ENCODE measurements around the gene PALM.
"Not testable (repeated sequence)": the region's sequence is repeated elsewhere in the genome, so short reads cannot be mapped to it uniquely, and the experiment has no call there.

The PALM gene

DNA sequence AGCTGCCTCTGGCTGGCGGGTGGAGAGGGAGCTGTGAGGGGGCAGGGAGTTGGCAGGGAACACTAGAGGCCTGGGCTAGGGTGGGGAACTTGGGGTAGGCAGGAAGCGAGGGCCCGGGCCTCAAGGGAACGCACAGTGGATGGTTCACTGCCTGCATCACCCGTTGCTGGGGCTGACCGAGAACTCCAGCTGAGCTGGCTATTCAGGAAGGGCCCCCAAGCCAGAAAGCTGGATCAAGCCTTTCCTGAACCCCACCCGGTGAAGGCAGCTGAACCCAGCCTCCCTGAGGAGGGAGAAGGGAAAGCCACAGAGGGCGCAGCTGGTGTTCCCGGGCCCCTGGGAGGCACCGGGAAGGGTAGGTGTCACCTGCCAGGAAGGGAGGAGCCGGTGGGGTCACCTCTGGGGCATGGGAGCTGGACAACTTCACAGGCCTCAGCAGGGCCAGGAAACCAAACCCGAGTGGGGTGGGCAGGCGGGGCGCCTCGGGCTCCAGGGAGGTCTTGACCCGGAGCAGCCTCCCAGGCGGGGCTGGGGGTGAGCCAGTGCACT lies 13.9 kb downstream of the PALM start:
- H3K4me3 ChIP-seq (ENCODE audit: control insufficient read depth, low read depth, low read length), result no peak overlapping the region
- no peak for DNase-seq (ENCODE audit: low read depth)
- TF ChIP-seq, protein P1, sequence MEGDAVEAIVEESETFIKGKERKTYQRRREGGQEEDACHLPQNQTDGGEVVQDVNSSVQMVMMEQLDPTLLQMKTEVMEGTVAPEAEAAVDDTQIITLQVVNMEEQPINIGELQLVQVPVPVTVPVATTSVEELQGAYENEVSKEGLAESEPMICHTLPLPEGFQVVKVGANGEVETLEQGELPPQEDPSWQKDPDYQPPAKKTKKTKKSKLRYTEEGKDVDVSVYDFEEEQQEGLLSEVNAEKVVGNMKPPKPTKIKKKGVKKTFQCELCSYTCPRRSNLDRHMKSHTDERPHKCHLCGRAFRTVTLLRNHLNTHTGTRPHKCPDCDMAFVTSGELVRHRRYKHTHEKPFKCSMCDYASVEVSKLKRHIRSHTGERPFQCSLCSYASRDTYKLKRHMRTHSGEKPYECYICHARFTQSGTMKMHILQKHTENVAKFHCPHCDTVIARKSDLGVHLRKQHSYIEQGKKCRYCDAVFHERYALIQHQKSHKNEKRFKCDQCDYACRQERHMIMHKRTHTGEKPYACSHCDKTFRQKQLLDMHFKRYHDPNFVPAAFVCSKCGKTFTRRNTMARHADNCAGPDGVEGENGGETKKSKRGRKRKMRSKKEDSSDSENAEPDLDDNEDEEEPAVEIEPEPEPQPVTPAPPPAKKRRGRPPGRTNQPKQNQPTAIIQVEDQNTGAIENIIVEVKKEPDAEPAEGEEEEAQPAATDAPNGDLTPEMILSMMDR (IDR thresholded peaks at IDR 0.05; ENCODE audit: control insufficient read depth, insufficient read depth, low read depth, low read length, missing control alignments), result no peak

DNA sequence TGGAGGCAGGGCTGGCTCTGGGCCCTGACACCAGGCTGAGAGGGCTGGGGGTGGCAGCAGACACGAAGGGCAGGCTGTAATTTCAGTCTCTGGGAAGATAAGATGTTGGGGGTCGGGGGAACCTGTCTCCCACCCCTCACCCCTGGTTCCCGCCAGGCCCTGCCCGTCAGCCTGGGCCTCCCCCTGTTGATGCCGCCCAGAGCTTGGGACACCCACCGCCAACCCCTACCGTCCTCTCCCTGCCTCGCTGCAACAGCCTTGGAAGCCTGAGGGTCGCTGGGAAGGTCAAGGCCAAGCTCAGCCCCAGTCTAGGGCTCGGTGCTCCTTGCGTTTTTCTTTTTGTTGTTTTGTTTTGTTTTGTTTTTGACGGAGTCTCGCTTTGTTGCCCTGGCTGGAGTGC lies 14.5 kb downstream of the PALM start:
- TF ChIP-seq, protein P1 (IDR thresholded peaks at IDR 0.05; ENCODE audit: control insufficient read depth, insufficient read depth, low read depth, low read length, missing control alignments), result no peak
- DNase-seq (ENCODE audit: low read depth), result no peak
- H3K4me3 ChIP-seq (ENCODE audit: control insufficient read depth, low read depth, low read length), result no peak overlapping the region

DNA sequence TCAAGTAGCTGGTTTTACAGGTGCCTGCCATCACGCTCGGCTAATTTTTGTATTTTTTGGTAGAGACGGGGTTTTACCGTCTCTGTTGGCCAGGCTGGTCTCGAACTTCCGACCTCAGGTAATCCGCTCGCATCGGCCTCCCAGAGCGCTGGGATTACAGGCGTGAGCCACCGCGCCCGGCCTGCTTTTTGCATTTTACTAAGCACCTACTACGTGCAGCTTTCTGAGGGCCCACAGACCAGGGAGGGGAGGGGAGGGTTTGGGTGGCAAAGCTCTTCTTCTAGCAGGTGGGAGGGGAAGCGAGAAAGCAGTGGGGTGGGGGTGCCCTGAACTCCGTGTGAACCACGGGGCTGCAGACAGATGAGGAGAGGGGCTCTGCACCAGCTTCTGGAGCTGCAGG lies 15.0 kb downstream of the PALM start:
- TF ChIP-seq, protein P1 (IDR thresholded peaks at IDR 0.05; ENCODE audit: control insufficient read depth, insufficient read depth, low read depth, low read length, missing control alignments), result no peak
- no peak overlapping the region for H3K4me3 ChIP-seq (ENCODE audit: control insufficient read depth, low read depth, low read length)
- DNase-seq (ENCODE audit: low read depth), result no peak

GRCh38 chr19:725461-726089 lies 16.8 kb downstream of the PALM start:
- TF ChIP-seq, protein P1 (IDR thresholded peaks at IDR 0.05; ENCODE audit: control insufficient read depth, insufficient read depth, low read depth, low read length, missing control alignments), result no peak

DNA sequence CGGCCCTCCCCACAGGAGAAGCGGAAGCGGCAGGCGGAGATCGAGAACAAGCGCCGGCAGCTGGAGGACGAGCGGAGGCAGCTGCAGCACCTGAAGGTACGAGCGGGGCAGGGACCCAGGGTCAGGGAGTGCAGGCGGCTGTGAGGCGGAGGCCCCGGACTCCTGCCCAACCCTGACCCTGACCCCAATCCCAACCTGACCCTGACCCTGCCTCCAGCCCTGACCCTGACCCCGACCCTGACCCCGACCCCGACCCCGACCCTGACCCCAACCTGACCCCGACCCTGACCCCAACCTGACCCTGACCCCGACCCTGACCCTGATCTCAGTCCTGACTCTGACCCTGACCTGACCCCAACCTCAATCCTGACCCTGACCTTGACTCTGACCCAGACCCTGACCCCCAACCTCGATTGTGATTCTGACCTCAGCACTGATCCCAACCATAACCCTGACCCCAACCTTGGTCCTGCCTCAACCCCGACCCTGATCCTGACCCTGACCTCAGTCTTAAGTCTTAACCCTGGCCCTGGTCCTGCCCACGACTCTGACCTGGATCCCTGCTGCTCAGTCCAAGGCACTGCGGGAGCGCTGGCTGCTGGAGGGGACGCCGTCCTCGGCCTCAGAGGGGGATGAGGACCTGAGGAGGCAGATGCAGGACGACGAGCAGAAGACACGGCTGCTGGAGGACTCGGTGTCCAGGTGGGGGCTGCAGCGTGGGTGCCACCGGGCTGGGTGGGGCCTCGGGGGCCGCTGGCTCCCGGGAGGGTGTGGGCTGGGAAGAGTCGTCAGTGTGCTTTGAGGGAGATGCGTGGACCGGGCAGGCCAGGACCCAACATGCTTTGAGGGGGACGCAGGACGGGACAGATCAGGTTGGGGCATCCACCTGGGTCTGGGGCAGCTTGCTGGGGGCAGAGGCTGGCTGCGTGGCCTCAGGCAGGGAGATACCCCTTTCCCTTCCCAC lies 18.5 kb downstream of the PALM start:
- H3K4me3 ChIP-seq (ENCODE audit: control insufficient read depth, low read depth, low read length), result no peak overlapping the region

More at GRCh38 chr19:725461-726089, 16.8 kb downstream of the PALM start:
- no peak for DNase-seq (ENCODE audit: low read depth)
- no peak overlapping the region for H3K4me3 ChIP-seq (ENCODE audit: control insufficient read depth, low read depth, low read length)

GRCh38 chr19:728011-728410 lies 19.3 kb downstream of the PALM start:
- TF ChIP-seq, protein P1 (IDR thresholded peaks at IDR 0.05; ENCODE audit: control insufficient read depth, insufficient read depth, low read depth, low read length, missing control alignments), result no peak
- DNase-seq (ENCODE audit: low read depth), result no peak
- no peak overlapping the region for H3K4me3 ChIP-seq (ENCODE audit: control insufficient read depth, low read depth, low read length)

More for the DNA sequence above, 18.5 kb downstream of the PALM start:
- no peak for DNase-seq (ENCODE audit: low read depth)
- TF ChIP-seq, protein P1 (IDR thresholded peaks at IDR 0.05; ENCODE audit: control insufficient read depth, insufficient read depth, low read depth, low read length, missing control alignments), result no peak

- H3K4me3 ChIP-seq (ENCODE audit: control insufficient read depth, low read depth, low read length); DNase-seq (ENCODE audit: low read depth): not testable (repeated sequence)
Observed at GRCh38 chr19:729564-729963, 20.8 kb downstream of the PALM start.
